GM23338 (cell line): ENCODE results near the gene PURA. TPM values are rescaled to one million over a fixed set of nuclear protein-coding genes. Genes with fewer than 3 reads are reported as not detected.

Experiments
- ATAC-seq: fragments of 200-7000 bp; cut with Tn5 transposase; 3 replicates; pipeline ENCODE4 v1.9.1; 2020
- DNase-seq: peaks from one replicate; pipeline ENCODE4 v3.0.0-alpha.2; 2015; ENCODE audit warnings: low spot score
- H2AFZ ChIP-seq: fragments of 200-600 bp; sonication (generic); 2 replicates; pipeline ENCODE4 v1.8.0; 2016; ENCODE audit warnings: antibody characterized with exemption, mild to moderate bottlenecking, moderate library complexity
- H3F3A ChIP-seq: fragments of 200-600 bp; sonication (generic); replicated peaks from 2 replicates; pipeline ENCODE4 v1.8.0; 2017; ENCODE audit warnings: antibody characterized with exemption, mixed run types, low read depth
- H3K27ac ChIP-seq: fragments of 200-600 bp; sonication (generic); 2 replicates; pipeline ENCODE4 v1.6.1; 2016; ENCODE audit warnings: low read depth
- H3K27me3 ChIP-seq: fragments of 200-600 bp; sonication (generic); 2 replicates; pipeline ENCODE4 v1.8.0; 2016; ENCODE audit warnings: mild to moderate bottlenecking, mixed run types, moderate library complexity; ENCODE audit not compliant: insufficient read depth
- H3K36me3 ChIP-seq: fragments of 200-600 bp; sonication (generic); 2 replicates; pipeline ENCODE4 v1.8.0; 2016; ENCODE audit warnings: mild to moderate bottlenecking; ENCODE audit not compliant: insufficient read depth
- H3K4me1 ChIP-seq: fragments of 200-600 bp; sonication (generic); 2 replicates; pipeline ENCODE4 v1.8.0; 2016; ENCODE audit warnings: mild to moderate bottlenecking, moderate library complexity; ENCODE audit not compliant: insufficient read depth
- H3K4me2 ChIP-seq: fragments of 200-600 bp; sonication (generic); 2 replicates; pipeline ENCODE4 v1.7.1; 2017; ENCODE audit warnings: mixed run types
- H3K4me3 ChIP-seq: fragments of 200-600 bp; sonication (generic); 2 replicates; pipeline ENCODE4 v1.6.1; 2016; ENCODE audit warnings: mixed run types
- H3K79me2 ChIP-seq: fragments of 200-600 bp; sonication (generic); replicated peaks from 2 replicates; pipeline ENCODE4 v1.8.0; 2017; ENCODE audit warnings: mild to moderate bottlenecking; ENCODE audit not compliant: insufficient read depth
- H3K9me2 ChIP-seq: fragments of 200-600 bp; sonication (generic); 2 replicates; pipeline ENCODE4 v1.8.0; 2017; ENCODE audit not compliant: insufficient read depth
- H4K20me1 ChIP-seq: fragments of 200-600 bp; sonication (generic); replicated peaks from 2 replicates; pipeline ENCODE4 v1.8.0; 2017; ENCODE audit warnings: mild to moderate bottlenecking; ENCODE audit not compliant: insufficient read depth
- H3K27ac Mint-ChIP-seq: 2 replicates; pipeline ENCODE4 v1.8.0; 2020; ENCODE audit warnings: inconsistent platforms, mild to moderate bottlenecking, moderate library complexity, mixed read lengths
- H3K27me3 Mint-ChIP-seq: 3 replicates; pipeline ENCODE4 v1.8.0; 2022; ENCODE audit warnings: low read depth, mild to moderate bottlenecking, moderate library complexity, mixed read lengths, inconsistent platforms; ENCODE audit not compliant: insufficient read depth, poor library complexity
- H3K36me3 Mint-ChIP-seq: 3 replicates; pipeline ENCODE4 v1.8.0; 2021; ENCODE audit warnings: low read depth, mild to moderate bottlenecking, inconsistent platforms, moderate library complexity, mixed read lengths
- H3K4me1 Mint-ChIP-seq: 3 replicates; pipeline ENCODE4 v1.8.0; 2020; ENCODE audit warnings: mild to moderate bottlenecking, inconsistent platforms, mixed read lengths
- H3K4me3 Mint-ChIP-seq: 3 replicates; pipeline ENCODE4 v1.8.0; 2021; ENCODE audit warnings: moderate library complexity, mild to moderate bottlenecking, inconsistent platforms, mixed read lengths
- H3K9me3 Mint-ChIP-seq: 3 replicates; pipeline ENCODE4 v1.8.0; 2020; ENCODE audit warnings: moderate library complexity, mild to moderate bottlenecking, inconsistent platforms, mixed read lengths
- EZH2 ChIP-seq: fragments of 200-600 bp; sonication (generic); IDR thresholded peaks from one replicate; pipeline ENCODE4 v1.8.0; 2017; ENCODE audit warnings: antibody characterized with exemption, mild to moderate bottlenecking, low read depth; ENCODE audit not compliant: unreplicated experiment
- EZH2phosphoT487 ChIP-seq: fragments of 200-600 bp; sonication (generic); IDR thresholded peaks from one replicate; pipeline ENCODE4 v1.8.1; 2018; ENCODE audit warnings: antibody characterized with exemption; ENCODE audit not compliant: unreplicated experiment
- JUNB ChIP-seq: IDR thresholded peaks from one replicate; pipeline ENCODE4 v1.6.1; 2016; ENCODE audit warnings: antibody characterized with exemption; ENCODE audit not compliant: unreplicated experiment
- NANOG ChIP-seq: IDR thresholded peaks from 2 replicates; pipeline ENCODE4 v1.6.1; 2016; ENCODE audit warnings: antibody characterized with exemption, borderline replicate concordance
- POLR2AphosphoS5 ChIP-seq: IDR thresholded peaks from 2 replicates; pipeline ENCODE4 v1.6.1; 2016; ENCODE audit warnings: antibody characterized with exemption, low read depth
- ZNF114 ChIP-seq: fragments of 250-450 bp; sonication (Bioruptor Pico); IDR thresholded peaks from 2 replicates; pipeline ENCODE4 v1.5.0; 2020; ENCODE audit warnings: mild to moderate bottlenecking, moderate library complexity
- ZNF331 ChIP-seq: fragments of 250-450 bp; sonication (Bioruptor Pico); IDR thresholded peaks from 2 replicates; pipeline ENCODE4 v1.5.0; 2020; ENCODE audit warnings: low read depth, mild to moderate bottlenecking, moderate library complexity
- polyA plus RNA-seq: library from polyadenylated mRNA; unstranded; fragments of >200 nt; fragmentation: Nextera tagmentation; extraction: Ambion mirVana; gene quantifications from 2 replicates; pipeline ENCODE4 v1.2.1, GENCODE V29; 2016
- total RNA-seq: library from RNA; depleted of rRNA; stranded (reverse); fragments of >200 nt; shearing (Covaris generic); gene quantifications from 2 replicates; pipeline ENCODE4 v1.2.3, GENCODE V29; 2014
- TF ChIP-seq, protein P1 (sequence below): fragments of 250-450 bp; sonication (Bioruptor Pico); IDR thresholded peaks from 2 replicates; pipeline ENCODE4 v1.5.0; 2020; ENCODE audit warnings: mild to moderate bottlenecking, moderate library complexity
- TF ChIP-seq, protein P2 (sequence below), 2 experiments: fragments of 200-600 bp in 1 of 2; sonication (generic) in 1 of 2; conservative IDR thresholded peaks; 2 replicates each; pipeline versions ENCODE4 v1.5.1 to v1.6.1; 2016 to 2017; ENCODE audit warnings: antibody characterized with exemption in 2 of 2, low read depth in 2 of 2, mild to moderate bottlenecking in 2 of 2, moderate library complexity in 1 of 2

The PURA gene
- total and polyA plus RNA-seq, 2 experiments from 2014 or later, result 1.5 to 2.3 TPM

DNA sequence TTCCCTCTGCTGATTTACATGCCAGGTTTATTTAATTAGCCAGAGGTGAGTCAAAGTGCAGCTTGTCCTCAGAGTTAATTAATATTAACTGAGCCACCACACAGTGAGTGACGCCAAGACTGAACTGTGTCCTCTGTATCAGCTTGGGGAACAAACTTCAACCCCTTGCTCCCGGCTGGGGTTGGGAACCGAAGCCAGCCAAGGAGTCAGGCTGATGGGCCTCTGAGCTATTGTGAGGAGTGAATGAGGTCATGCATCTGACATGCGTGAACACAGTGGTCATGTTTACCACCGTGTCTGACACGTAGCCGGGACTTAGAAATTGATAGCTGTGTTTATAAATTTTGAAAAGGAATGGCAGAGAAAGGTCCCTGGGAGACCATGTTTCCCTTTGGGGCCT, 28.9 kb downstream of the PURA start:
- Mint-ChIP-seq H3K4me3 (no peak overlapping the region), H3K4me1 (peaks cover 8% of the 10 kb centered on the region), H3K27me3 (peaks cover 35% of the 10 kb centered on the region)

DNA sequence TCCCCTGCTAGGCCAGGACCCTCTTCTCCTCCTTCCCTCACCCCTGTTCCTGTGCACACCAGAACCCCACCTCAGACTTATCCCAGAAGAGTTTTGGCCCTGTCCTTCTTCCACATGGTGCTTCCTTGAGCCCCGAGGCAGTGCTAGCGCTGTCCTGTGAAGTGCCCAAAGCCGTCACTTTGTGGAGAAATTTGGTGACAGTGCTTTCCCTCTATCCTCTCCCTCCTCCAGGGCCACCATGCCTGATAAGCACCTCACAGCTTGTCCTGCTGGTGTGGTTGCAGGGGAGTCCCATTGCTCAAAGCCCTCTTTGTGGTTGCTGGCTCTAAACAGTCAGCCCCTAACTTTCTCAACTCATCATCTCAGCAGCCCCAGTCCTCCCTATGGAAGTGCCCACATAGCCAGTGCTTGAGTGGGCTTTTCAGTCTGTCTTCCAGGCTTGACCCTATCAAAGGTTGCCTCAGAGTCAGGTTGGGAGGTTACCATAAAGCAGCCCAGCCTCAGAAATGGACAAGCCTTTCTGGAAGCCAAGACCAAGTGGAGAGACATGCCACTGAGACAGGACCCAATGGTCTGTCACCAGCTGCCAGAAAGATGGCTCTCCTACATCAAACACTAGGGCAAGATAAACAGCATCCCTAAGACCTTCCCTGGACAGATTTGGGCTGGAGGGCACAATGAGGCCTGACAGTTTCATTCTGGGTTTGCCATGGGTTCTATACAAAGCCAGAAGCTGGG, 29.8 kb downstream of the PURA start:
- Histone ChIP-seq H3K27ac (no peak overlapping the region), H3K36me3 (no peaks in the 10 kb centered on the region; the same call in 1 of the 2 replicates), H3K4me3 (no peak overlapping the region), H3K4me2 (no peak overlapping the region), H2AFZ (no peak overlapping the region), H3K79me2 (no peaks in the 10 kb centered on the region), H3K27me3 (peaks cover 44% of the 10 kb centered on the region), H3K9me2 (no peaks in the 10 kb centered on the region), H3F3A (no peaks in the 10 kb centered on the region), H3K4me1 (no peaks in the 10 kb centered on the region; the same call in 1 of the 2 replicates), H4K20me1 (peaks cover 3% of the 10 kb centered on the region; the same call in 1 of the 2 replicates)
- H3K4me1 Mint-ChIP-seq, result peaks cover 15% of the 10 kb centered on the region
- no peaks in the 10 kb centered on the region for H3K9me3 Mint-ChIP-seq
- H3K27me3 Mint-ChIP-seq, result peaks cover 44% of the 10 kb centered on the region
- no peak overlapping the region for H3K4me3 Mint-ChIP-seq
- DNase-seq (no peak), ATAC-seq (no peak)
- no peaks in the 10 kb centered on the region for H3K36me3 Mint-ChIP-seq
- H3K27ac Mint-ChIP-seq, result no peak overlapping the region
- TF ChIP-seq POLR2AphosphoS5 (no peak), EZH2phosphoT487 (no peak), NANOG (no peak), ZNF331 (CRISPR knock-in tag) (no peak), EZH2 (no peak)
- TF ChIP-seq, protein P1, sequence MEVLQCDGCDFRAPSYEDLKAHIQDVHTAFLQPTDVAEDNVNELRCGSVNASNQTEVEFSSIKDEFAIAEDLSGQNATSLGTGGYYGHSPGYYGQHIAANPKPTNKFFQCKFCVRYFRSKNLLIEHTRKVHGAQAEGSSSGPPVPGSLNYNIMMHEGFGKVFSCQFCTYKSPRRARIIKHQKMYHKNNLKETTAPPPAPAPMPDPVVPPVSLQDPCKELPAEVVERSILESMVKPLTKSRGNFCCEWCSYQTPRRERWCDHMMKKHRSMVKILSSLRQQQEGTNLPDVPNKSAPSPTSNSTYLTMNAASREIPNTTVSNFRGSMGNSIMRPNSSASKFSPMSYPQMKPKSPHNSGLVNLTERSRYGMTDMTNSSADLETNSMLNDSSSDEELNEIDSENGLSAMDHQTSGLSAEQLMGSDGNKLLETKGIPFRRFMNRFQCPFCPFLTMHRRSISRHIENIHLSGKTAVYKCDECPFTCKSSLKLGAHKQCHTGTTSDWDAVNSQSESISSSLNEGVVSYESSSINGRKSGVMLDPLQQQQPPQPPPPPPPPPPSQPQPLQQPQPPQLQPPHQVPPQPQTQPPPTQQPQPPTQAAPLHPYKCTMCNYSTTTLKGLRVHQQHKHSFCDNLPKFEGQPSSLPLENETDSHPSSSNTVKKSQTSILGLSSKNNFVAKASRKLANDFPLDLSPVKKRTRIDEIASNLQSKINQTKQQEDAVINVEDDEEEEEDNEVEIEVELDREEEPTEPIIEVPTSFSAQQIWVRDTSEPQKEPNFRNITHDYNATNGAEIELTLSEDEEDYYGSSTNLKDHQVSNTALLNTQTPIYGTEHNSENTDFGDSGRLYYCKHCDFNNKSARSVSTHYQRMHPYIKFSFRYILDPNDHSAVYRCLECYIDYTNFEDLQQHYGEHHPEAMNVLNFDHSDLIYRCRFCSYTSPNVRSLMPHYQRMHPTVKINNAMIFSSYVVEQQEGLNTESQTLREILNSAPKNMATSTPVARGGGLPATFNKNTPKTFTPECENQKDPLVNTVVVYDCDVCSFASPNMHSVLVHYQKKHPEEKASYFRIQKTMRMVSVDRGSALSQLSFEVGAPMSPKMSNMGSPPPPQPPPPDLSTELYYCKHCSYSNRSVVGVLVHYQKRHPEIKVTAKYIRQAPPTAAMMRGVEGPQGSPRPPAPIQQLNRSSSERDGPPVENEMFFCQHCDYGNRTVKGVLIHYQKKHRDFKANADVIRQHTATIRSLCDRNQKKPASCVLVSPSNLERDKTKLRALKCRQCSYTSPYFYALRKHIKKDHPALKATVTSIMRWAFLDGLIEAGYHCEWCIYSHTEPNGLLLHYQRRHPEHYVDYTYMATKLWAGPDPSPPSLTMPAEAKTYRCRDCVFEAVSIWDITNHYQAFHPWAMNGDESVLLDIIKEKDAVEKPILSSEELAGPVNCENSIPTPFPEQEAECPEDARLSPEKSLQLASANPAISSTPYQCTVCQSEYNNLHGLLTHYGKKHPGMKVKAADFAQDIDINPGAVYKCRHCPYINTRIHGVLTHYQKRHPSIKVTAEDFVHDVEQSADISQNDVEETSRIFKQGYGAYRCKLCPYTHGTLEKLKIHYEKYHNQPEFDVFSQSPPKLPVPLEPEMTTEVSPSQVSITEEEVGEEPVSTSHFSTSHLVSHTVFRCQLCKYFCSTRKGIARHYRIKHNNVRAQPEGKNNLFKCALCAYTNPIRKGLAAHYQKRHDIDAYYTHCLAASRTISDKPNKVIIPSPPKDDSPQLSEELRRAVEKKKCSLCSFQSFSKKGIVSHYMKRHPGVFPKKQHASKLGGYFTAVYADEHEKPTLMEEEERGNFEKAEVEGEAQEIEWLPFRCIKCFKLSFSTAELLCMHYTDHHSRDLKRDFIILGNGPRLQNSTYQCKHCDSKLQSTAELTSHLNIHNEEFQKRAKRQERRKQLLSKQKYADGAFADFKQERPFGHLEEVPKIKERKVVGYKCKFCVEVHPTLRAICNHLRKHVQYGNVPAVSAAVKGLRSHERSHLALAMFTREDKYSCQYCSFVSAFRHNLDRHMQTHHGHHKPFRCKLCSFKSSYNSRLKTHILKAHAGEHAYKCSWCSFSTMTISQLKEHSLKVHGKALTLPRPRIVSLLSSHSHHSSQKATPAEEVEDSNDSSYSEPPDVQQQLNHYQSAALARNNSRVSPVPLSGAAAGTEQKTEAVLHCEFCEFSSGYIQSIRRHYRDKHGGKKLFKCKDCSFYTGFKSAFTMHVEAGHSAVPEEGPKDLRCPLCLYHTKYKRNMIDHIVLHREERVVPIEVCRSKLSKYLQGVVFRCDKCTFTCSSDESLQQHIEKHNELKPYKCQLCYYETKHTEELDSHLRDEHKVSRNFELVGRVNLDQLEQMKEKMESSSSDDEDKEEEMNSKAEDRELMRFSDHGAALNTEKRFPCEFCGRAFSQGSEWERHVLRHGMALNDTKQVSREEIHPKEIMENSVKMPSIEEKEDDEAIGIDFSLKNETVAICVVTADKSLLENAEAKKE (CRISPR knock-in tag), result no peak
- TF ChIP-seq, protein P2, sequence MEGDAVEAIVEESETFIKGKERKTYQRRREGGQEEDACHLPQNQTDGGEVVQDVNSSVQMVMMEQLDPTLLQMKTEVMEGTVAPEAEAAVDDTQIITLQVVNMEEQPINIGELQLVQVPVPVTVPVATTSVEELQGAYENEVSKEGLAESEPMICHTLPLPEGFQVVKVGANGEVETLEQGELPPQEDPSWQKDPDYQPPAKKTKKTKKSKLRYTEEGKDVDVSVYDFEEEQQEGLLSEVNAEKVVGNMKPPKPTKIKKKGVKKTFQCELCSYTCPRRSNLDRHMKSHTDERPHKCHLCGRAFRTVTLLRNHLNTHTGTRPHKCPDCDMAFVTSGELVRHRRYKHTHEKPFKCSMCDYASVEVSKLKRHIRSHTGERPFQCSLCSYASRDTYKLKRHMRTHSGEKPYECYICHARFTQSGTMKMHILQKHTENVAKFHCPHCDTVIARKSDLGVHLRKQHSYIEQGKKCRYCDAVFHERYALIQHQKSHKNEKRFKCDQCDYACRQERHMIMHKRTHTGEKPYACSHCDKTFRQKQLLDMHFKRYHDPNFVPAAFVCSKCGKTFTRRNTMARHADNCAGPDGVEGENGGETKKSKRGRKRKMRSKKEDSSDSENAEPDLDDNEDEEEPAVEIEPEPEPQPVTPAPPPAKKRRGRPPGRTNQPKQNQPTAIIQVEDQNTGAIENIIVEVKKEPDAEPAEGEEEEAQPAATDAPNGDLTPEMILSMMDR (conservative IDR thresholded peaks at IDR 0.05; ENCODE audit: low read depth in 2 of 2), result no peak

More for the DNA sequence above, 28.9 kb downstream of the PURA start:
- Histone ChIP-seq H3K79me2 (no peaks in the 10 kb centered on the region), H4K20me1 (0 out of 2 replicates have a peak, but pooled peaks cover 3% of the 10 kb centered on the region), H2AFZ (no peak overlapping the region), H3K9me2 (no peaks in the 10 kb centered on the region), H3K27ac (no peak overlapping the region), H3K27me3 (peaks cover 35% of the 10 kb centered on the region), H3K4me3 (no peak overlapping the region), H3K36me3 (no peaks in the 10 kb centered on the region; the same call in 1 of the 2 replicates), H3K4me2 (no peak overlapping the region), H3K4me1 (no peaks in the 10 kb centered on the region; the same call in 1 of the 2 replicates), H3F3A (no peaks in the 10 kb centered on the region)
- no peak for ATAC-seq
- H3K36me3 Mint-ChIP-seq, result no peaks in the 10 kb centered on the region
- H3K27ac Mint-ChIP-seq, result no peak overlapping the region
- TF ChIP-seq, protein P2 (conservative IDR thresholded peaks at IDR 0.05; ENCODE audit: low read depth in 2 of 2), result no peak
- TF ChIP-seq EZH2 (no peak), JUNB (no peak), ZNF114 (CRISPR knock-in tag) (no peak), ZNF331 (CRISPR knock-in tag) (no peak), NANOG (no peak), POLR2AphosphoS5 (no peak)
- no peak for DNase-seq
- no peaks in the 10 kb centered on the region for H3K9me3 Mint-ChIP-seq
